ENCODE measurements around the gene PODNL1. TPM values are rescaled to one million over a fixed set of nuclear protein-coding genes. Genes with fewer than 3 reads are reported as not detected.
"Not testable (repeated sequence)": the region's sequence is repeated elsewhere in the genome, so short reads cannot be mapped to it uniquely, and the experiment has no call there.

Gene PODNL1
- total RNA-seq, 1 experiment from 2014 or later, result not detected

DNA sequence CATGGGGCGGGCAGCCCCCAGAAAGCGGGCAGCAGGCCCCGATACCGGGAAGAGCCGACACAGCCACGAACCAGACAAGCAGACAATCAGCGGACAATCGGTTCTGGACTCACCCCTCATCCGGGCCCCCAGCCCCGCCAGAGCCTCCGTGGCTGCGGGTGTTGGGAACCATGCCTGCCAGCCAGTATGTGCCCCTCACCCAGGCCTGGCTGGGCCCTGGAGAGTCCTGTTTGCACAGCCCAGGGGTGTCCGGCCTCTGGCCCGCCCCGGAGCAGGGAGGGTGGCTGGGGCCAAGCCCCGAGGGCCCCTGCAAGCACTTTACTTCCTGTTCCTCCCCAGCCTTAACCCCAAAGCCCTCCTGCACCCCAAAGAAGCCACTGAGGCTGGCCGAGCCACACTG is 7.8 kb downstream of the PODNL1 start:
- DNase-seq (ENCODE audit: extremely low read depth, low read depth), result no peak

DNA sequence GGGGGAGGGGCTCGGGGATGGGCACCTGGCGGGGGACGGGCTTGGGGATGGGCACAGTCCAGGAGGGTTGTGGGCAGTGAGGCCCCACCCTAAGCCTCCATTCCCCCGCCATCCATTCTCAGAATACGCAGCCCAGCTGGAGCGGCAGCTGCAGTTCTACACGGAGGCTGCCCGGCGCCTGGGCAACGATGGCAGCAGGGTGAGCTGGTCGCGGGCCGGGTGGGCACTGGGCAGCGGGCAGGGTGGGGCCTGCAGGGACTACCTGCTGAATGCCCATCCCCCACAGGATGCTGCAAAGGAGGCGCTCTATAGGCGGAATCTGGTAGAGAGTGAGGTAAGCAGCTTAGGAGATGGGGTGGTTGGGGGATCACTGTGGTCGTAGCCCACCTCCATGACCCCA is 8.3 kb downstream of the PODNL1 start:
- DNase-seq (ENCODE audit: extremely low read depth, low read depth), result no peak

DNA sequence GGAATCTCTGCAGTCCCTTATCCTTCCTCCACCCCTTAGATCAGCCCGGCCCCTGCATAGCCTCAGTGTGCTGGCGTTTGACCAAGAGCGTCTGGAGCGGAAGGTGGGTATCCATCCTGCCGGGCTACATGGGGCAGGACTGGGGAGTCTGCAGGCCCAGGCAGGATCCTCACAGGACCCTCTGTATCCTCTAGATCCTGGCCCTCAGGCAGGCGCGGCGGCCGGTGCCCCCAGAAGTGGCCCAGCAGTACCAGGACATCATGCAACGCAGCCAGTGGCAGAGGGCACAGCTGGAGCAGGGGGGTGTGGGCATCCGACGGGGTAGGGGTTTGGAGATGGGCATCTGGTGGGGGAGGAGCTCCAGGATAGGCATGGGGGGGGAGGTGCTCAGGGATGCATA is 8.9 kb downstream of the PODNL1 start:
- DNase-seq (ENCODE audit: extremely low read depth, low read depth), result no peak

DNA sequence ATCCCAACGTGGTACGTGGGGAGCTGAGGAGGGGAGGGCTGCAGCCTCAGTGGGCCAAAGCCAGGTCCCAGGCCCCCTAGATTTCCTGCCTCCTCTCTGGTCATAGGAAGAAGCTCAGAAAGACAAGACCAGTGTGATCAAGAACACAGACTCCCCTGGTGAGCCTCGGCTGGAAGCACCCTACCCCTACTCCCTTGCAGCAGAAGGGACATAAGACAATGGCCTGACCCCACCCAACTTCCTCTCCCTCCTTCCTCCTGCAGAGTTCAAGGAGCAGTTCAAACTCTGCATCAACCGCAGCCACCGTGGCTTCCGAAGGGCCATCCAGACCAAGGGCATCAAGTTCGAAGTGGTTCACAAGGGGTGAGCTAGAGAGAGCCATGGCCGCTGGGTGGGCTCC is 11.5 kb downstream of the PODNL1 start:
- no peak for DNase-seq (ENCODE audit: extremely low read depth, low read depth)

- no peak for DNase-seq (ENCODE audit: extremely low read depth, low read depth)
Measured at GRCh38 chr19:13926010-13926409, 12.2 kb downstream of the PODNL1 start.

DNA sequence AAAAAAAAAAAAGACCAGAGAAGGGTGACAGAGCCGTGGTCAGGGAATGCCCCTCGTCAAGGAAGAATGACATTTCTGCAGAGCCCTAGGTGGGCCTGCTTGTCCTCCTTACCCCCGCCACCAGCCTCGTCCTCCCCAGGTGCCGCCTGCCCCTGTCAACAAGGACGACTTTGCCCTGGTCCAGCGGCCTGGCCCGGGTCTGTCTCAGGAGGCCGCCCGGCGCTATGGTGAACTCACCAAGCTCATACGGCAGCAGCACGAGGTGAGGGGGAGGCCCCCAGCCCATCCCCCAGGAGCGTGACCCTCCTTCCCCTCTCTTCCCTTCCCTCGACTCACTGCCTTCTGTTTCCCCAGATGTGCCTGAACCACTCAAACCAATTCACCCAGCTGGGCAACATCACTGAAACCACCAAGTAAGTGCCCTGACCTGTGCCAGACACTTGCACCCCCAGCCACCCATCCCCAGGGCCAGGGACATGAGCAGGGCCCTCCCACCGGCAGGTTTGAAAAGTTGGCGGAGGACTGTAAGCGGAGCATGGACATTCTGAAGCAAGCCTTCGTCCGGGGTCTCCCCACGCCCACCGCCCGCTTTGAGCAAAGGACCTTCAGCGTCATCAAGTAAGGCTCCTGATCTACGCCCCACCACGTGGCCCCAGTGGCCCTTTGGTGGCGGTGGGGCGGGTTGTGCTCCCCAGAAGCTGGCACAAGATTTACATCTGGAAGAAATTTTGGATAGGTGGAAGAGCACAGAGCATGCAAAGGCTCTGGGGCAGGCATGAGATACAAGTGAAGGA is 14.8 kb downstream of the PODNL1 start:
- no peak for DNase-seq (ENCODE audit: extremely low read depth, low read depth)

DNA sequence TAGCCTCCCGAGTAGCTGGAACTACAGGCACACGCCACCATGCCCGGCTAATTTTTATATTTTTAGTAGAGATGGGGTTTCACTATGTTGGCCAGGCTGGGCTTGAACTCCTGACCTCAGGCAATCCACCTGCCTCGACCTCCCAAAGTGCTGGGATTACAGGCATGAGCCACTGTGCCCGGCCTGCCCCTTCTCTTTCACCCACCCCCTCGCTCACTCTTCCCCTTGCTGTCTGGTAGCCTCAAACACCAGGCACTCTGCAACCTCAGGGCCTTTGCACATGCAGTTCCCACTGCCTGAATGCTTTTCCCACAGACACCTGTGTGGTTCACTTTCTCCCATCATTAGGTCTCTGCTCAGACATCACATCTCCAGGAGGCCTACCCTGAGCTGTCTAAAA is 16.1 kb downstream of the PODNL1 start:
- DNase-seq (ENCODE audit: extremely low read depth, low read depth), result not testable (repeated sequence)

DNA sequence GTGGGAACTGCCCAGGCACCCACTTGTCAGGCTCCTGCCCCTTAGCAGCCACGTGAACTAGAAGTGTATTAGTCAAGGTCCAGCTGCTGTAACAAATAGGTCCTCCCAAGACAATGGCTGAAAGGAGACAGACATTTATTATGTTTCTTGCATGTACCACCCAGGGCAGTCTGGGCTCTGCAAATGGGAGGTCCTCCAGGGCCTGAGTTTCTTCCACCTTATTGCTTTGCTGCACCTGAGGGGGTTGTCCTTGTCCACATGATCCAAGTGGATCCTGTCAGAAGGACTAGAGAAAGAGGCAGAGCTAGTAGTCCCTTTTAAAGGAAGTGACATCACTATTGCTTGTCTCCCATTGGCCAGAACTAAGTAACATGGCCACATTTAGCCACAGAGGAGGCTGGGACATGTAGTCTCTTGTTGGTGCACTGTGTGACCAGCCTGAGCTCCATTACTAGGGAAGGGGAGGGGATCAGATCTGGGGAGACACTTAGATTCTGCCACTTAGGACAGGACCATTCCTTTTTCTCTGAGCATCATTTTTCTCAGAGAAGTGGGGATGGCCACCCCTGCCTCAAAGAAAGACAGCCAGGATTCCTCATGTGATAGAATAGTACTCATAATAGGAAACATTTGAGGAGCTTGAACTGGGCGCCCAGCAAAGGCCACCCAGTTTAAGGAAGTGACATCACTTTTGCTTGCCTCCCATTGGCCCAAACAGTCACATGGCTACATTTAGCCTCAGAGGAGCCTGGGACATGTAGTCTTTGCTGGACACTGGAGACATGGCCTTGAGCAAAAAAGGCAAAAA is 17.1 kb downstream of the PODNL1 start:
- no peak for DNase-seq (ENCODE audit: extremely low read depth, low read depth)

GRCh38 chr19:13920524-13920923 is 17.7 kb downstream of the PODNL1 start:
- DNase-seq (ENCODE audit: extremely low read depth, low read depth), result no peak

GRCh38 chr19:13918726-13919411 is 19.3 kb downstream of the PODNL1 start:
- no peak for DNase-seq (ENCODE audit: extremely low read depth, low read depth)

DNA sequence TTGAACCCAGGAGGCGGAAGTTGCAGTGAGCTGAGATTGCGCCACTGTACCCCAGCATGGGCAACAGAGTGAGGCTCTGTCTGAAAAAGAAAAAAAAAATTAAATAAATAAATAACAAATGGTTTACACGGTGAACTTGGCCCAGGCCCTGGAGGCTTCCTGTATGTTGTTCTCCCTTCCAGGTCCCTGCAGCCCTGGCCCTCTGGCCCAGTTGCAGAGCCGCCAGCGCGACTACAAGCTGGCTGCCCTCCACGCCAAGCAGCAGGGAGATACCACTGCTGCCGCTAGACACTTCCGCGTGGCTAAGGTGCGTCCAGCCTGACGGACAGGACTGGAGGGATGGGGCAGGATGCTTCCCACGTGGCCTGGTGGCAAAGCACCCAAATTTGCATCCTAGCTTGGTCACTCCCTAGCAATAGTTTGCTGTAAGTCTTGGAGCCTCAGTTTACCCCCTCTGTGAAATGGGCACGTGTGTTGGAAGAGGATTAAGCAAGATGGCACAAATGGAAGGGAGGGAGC is 20.3 kb downstream of the PODNL1 start:
- no peak for DNase-seq (ENCODE audit: extremely low read depth, low read depth)

DNA sequence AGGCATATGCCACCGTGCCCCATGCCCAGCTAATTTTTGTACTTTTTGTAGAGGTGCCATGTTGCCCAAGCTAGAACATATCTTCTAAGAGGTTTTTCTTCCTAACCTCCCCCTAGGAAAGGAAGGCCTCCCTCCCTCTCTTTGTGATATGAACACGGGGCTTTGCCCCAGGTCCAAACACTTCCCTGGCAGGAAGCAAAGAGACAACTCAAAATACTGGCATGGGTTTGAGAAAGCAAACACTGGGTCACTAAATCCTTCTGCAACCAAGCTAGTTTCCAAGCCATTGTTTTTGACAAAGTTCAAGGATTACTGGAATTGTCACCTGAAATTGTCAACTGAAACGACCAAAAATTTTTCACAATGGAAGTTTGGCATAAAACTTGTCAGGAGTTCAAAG is 23.4 kb downstream of the PODNL1 start:
- DNase-seq (ENCODE audit: extremely low read depth, low read depth), result no peak

DNA sequence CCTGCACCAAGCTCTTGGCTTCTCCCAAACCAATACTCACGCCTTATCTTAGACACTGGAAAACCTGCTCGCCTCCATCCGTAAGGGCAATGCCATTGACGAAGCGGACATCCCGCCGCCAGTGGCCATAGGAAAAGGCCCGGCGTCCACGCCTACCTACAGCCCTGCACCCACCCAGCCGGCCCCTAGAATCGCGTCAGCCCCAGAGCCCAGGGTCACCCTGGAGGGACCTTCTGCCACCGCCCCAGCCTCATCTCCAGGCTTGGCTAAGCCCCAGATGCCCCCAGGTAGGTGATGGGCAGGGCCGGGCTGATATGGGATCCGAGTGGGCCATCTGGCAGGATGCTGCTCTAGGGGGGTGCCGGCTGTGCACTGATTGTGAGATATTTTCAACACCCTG is 24.9 kb downstream of the PODNL1 start:
- DNase-seq (ENCODE audit: extremely low read depth, low read depth), result no peak

DNA sequence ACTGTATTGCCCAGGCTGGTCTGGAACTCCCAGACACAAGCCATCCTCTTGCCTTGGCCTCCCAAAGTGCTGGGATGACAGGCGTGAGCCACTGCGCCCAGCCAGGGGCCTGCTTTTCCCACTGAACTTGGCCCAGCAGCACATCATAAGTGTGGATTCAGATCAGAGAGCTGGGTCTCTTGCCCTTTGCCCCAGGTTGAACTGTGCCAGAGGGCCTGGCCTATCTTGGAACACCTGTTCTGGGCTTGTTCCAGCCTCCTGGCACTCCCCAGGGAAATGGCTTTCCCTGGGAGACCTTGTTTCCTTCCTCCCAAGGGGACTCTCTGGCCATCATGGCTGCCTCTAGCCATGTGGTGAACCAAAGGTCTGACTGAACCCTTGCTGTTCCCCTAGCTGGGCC is 28.8 kb downstream of the PODNL1 start:
- DNase-seq (ENCODE audit: extremely low read depth, low read depth), result no peak

- no peak for DNase-seq (ENCODE audit: extremely low read depth, low read depth)
Measured at GRCh38 chr19:13908674-13909073, 29.5 kb downstream of the PODNL1 start.

- no peak for DNase-seq (ENCODE audit: extremely low read depth, low read depth)
Measured at GRCh38 chr19:13906910-13907309, 31.3 kb downstream of the PODNL1 start.

GRCh38 chr19:13906521-13906904 is 31.7 kb downstream of the PODNL1 start:
- no peak for DNase-seq (ENCODE audit: extremely low read depth, low read depth)

- peak; percentile 76 for DNase-seq (ENCODE audit: extremely low read depth, low read depth)
Measured at GRCh38 chr19:13905634-13906520, 32.3 kb downstream of the PODNL1 start, which contains the start of the genes BRME1 and CC2D1A. BRME1 (minus strand) TSS chr19:13906117; CDS start chr19:13904892, 1,225 bp downstream. CC2D1A (plus strand) TSS chr19:13906201; CDS start chr19:13906442, 241 bp downstream.

- DNase-seq (ENCODE audit: extremely low read depth, low read depth), result no peak
Measured at GRCh38 chr19:13902993-13903555, 35.1 kb downstream of the PODNL1 start.

All from NCI-H460 (cell line).